Loucy (cell line): Measurements from ENCODE around the gene MMRN1.
A peak's percentile ranks its signal among the peaks of the same experiment; 100 is the strongest.

ENCODE experiments used
- H2AFZ ChIP-seq: fragments of 200-600 bp; sonication (generic); 2 replicates; pipeline ENCODE4 v1.6.0; 2016; ENCODE audit warnings: antibody characterized with exemption, mild to moderate bottlenecking, low read length, moderate library complexity
- H3F3A ChIP-seq: fragments of 200-600 bp; 2 replicates; pipeline ENCODE4 v1.6.0; 2016; ENCODE audit warnings: antibody characterized with exemption, low read depth, mild to moderate bottlenecking
- H3K27me3 ChIP-seq: fragments of 200-600 bp; sonication (generic); 2 replicates; pipeline ENCODE4 v1.6.1; 2014; ENCODE audit warnings: low read length, mild to moderate bottlenecking; ENCODE audit not compliant: insufficient read depth, poor library complexity, severe bottlenecking
- H3K36me3 ChIP-seq: fragments of 200-600 bp; sonication (generic); 2 replicates; pipeline ENCODE4 v1.6.1; 2016; ENCODE audit warnings: low read length; ENCODE audit not compliant: insufficient read depth
- H3K4me1 ChIP-seq: fragments of 200-600 bp; sonication (generic); 2 replicates; pipeline ENCODE4 v1.5.1; 2014; ENCODE audit warnings: low read length, mild to moderate bottlenecking; ENCODE audit not compliant: insufficient read depth, poor library complexity, severe bottlenecking
- H3K4me2 ChIP-seq: fragments of 200-600 bp; sonication (generic); 2 replicates; pipeline ENCODE4 v1.6.0; 2014; ENCODE audit warnings: antibody characterized with exemption, low read length, low read depth, mild to moderate bottlenecking; ENCODE audit not compliant: poor library complexity, severe bottlenecking
- H3K4me3 ChIP-seq: fragments of 200-600 bp; sonication (generic); 2 replicates; pipeline ENCODE4 v1.5.1; 2014; ENCODE audit warnings: low read length, mild to moderate bottlenecking, mixed read lengths; ENCODE audit not compliant: poor library complexity, severe bottlenecking
- H3K79me2 ChIP-seq: fragments of 200-600 bp; sonication (generic); 2 replicates; pipeline ENCODE4 v1.6.1; 2014; ENCODE audit warnings: low read length; ENCODE audit not compliant: insufficient read depth
- H3K9ac ChIP-seq: fragments of 200-600 bp; sonication (generic); 2 replicates; pipeline ENCODE4 v1.6.0; 2014; ENCODE audit warnings: mild to moderate bottlenecking, low read depth, low read length, moderate library complexity; ENCODE audit not compliant: poor library complexity, severe bottlenecking
- H3K9me2 ChIP-seq: fragments of 200-600 bp; sonication (generic); replicated peaks from 2 replicates; pipeline ENCODE4 v1.6.1; 2016; ENCODE audit warnings: low read depth, low read length, mixed read lengths
- H3K9me3 ChIP-seq: fragments of 200-600 bp; sonication (generic); 2 replicates; pipeline ENCODE4 v1.6.1; 2014; ENCODE audit warnings: mild to moderate bottlenecking, antibody characterized with exemption, low read length, low read depth; ENCODE audit not compliant: insufficient read depth
- H4K20me1 ChIP-seq: fragments of 200-600 bp; sonication (generic); 2 replicates; pipeline ENCODE4 v1.6.0; 2014; ENCODE audit warnings: antibody characterized with exemption, low read length, mild to moderate bottlenecking; ENCODE audit not compliant: insufficient read depth, poor library complexity, severe bottlenecking
- EZH2phosphoT487 ChIP-seq: fragments of 200-600 bp; IDR thresholded peaks from 2 replicates; pipeline ENCODE4 v1.6.1; 2018; ENCODE audit warnings: antibody characterized with exemption, mild to moderate bottlenecking, moderate library complexity, borderline replicate concordance
- TF ChIP-seq, protein P1 (sequence below): fragments of 200-600 bp; sonication (generic); conservative IDR thresholded peaks from 2 replicates; pipeline ENCODE4 v1.5.1; 2014; ENCODE audit warnings: mild to moderate bottlenecking, antibody characterized with exemption, low read length

MMRN1 gene

GRCh38 chr4:89904524-89904923 lies 9.9 kb downstream of the MMRN1 start:
- Histone ChIP-seq H4K20me1 (no peaks in the 10 kb centered on the region), H3F3A (peaks cover 3% of the 10 kb centered on the region; the same call in 1 of the 2 replicates), H3K9me3 (no peaks in the 10 kb centered on the region), H3K27me3 (no peaks in the 10 kb centered on the region), H3K9me2 (no peaks in the 10 kb centered on the region), H3K4me1 (peaks cover 43% of the 10 kb centered on the region), H3K36me3 (no peaks in the 10 kb centered on the region), H2AFZ (no peak overlapping the region), H3K79me2 (peaks cover 23% of the 10 kb centered on the region), H3K9ac (no peak overlapping the region), H3K4me2 (peak overlapping the region; percentile 28), H3K4me3 (peak overlapping the region; percentile 11)
- TF ChIP-seq EZH2phosphoT487 = no peak
- TF ChIP-seq, protein P1, sequence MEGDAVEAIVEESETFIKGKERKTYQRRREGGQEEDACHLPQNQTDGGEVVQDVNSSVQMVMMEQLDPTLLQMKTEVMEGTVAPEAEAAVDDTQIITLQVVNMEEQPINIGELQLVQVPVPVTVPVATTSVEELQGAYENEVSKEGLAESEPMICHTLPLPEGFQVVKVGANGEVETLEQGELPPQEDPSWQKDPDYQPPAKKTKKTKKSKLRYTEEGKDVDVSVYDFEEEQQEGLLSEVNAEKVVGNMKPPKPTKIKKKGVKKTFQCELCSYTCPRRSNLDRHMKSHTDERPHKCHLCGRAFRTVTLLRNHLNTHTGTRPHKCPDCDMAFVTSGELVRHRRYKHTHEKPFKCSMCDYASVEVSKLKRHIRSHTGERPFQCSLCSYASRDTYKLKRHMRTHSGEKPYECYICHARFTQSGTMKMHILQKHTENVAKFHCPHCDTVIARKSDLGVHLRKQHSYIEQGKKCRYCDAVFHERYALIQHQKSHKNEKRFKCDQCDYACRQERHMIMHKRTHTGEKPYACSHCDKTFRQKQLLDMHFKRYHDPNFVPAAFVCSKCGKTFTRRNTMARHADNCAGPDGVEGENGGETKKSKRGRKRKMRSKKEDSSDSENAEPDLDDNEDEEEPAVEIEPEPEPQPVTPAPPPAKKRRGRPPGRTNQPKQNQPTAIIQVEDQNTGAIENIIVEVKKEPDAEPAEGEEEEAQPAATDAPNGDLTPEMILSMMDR = no peak

DNA sequence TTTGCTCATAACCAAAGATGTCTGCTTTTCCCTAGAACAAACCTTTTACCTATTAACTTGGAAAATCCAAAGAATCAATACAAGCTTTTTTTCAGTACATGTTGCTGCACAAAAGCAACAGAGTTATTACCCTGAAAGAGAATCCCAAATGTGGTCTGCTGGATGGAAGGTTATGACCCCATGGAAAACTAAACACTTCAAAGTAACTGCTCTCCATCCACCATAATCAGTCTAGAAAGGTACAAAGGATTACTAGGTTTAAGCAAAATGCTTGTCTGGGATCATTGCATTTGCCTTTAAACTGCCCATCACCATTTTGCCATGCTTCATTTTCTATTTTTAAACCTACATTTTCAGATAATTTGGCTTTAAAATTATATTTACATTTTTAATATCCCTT lies 11.7 kb downstream of the MMRN1 start:
- Histone ChIP-seq H3K36me3 (no peaks in the 10 kb centered on the region; the same call in 1 of the 2 replicates), H3K4me2 (peak overlapping the region; percentile 15), H3K9me2 (no peaks in the 10 kb centered on the region), H3K9me3 (no peaks in the 10 kb centered on the region), H3K9ac (peak overlapping the region; percentile 16), H3K79me2 (peaks cover 9% of the 10 kb centered on the region), H2AFZ (no peak overlapping the region), H3F3A (no peaks in the 10 kb centered on the region), H4K20me1 (no peaks in the 10 kb centered on the region), H3K4me3 (peak overlapping the region; percentile 12), H3K27me3 (no peaks in the 10 kb centered on the region), H3K4me1 (peaks cover 25% of the 10 kb centered on the region)
- TF ChIP-seq, protein P1 = no peak
- no peak for TF ChIP-seq EZH2phosphoT487

GRCh38 chr4:89906777-89907521 lies 12.3 kb downstream of the MMRN1 start:
- no peak overlapping the region for H2AFZ ChIP-seq

More at GRCh38 chr4:89906777-89907521, 12.3 kb downstream of the MMRN1 start:
- no peaks in the 10 kb centered on the region for H3K9me3 ChIP-seq
- H3K36me3 ChIP-seq = peaks cover under 1% of the 10 kb centered on the region; the same call in 1 of the 2 replicates
- no peaks in the 10 kb centered on the region for H3F3A ChIP-seq
- no peaks in the 10 kb centered on the region for H3K27me3 ChIP-seq
- peak overlapping the region; percentile 16 for H3K9ac ChIP-seq
- H4K20me1 ChIP-seq = no peaks in the 10 kb centered on the region
- peak overlapping the region; percentile 15 for H3K4me2 ChIP-seq
- H3K4me1 ChIP-seq = peaks cover 21% of the 10 kb centered on the region
- peaks cover 6% of the 10 kb centered on the region for H3K79me2 ChIP-seq
- peak overlapping the region; percentile 12 for H3K4me3 ChIP-seq
- no peaks in the 10 kb centered on the region for H3K9me2 ChIP-seq
- no peak for TF ChIP-seq EZH2phosphoT487
- TF ChIP-seq, protein P1 = no peak
